Measurements from ENCODE around the gene SMIM32.

DNA sequence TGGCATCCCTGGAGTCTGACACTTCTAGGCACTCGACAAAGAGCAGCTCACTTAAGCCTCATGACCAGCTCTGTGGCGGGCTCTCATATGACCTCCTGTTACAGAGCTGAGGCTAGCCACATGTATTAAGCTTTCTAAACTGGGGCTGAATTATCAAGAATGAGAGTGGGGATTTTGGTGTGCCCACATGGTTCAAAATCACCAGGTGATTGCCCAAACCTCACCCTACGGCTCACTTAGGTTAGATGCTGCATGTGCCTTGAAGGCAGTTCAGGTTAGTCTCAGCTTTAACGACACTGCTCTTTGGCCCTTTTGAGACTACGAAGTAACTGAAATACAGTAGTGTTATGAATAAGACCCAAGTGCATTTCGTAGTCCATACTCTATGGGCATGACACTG lies 39.4 kb upstream of the SMIM32 start:
- TF ChIP-seq, protein P1, sequence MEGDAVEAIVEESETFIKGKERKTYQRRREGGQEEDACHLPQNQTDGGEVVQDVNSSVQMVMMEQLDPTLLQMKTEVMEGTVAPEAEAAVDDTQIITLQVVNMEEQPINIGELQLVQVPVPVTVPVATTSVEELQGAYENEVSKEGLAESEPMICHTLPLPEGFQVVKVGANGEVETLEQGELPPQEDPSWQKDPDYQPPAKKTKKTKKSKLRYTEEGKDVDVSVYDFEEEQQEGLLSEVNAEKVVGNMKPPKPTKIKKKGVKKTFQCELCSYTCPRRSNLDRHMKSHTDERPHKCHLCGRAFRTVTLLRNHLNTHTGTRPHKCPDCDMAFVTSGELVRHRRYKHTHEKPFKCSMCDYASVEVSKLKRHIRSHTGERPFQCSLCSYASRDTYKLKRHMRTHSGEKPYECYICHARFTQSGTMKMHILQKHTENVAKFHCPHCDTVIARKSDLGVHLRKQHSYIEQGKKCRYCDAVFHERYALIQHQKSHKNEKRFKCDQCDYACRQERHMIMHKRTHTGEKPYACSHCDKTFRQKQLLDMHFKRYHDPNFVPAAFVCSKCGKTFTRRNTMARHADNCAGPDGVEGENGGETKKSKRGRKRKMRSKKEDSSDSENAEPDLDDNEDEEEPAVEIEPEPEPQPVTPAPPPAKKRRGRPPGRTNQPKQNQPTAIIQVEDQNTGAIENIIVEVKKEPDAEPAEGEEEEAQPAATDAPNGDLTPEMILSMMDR (IDR thresholded peaks at IDR 0.05; ENCODE audit: low read depth, low read length, poor library complexity, severe bottlenecking) = no peak
- no peak for TF ChIP-seq EZH2phosphoT487 (IDR thresholded peaks at IDR 0.05; ENCODE audit: borderline replicate concordance, low read length)

Measured in DOHH2 (cell line).